HEK293T (cell line): ENCODE measurements around the gene BGLAP.
A peak's percentile ranks its signal among the peaks of the same experiment; 100 is the strongest.

Experiments
- CTCF ChIA-PET: fragments of 350-600 bp; formaldehyde crosslinking; extraction: SDS; loops from one replicate; lab custom pipeline; 2021; ENCODE audit warnings: antibody characterized with exemption, inconsistent platforms; lab: Yijun Ruan, JAX
- POLR2A ChIA-PET: fragments of 350-600 bp; formaldehyde crosslinking; extraction: SDS; loops from one replicate; lab custom pipeline; 2020; ENCODE audit warnings: antibody characterized with exemption, inconsistent platforms; lab: Yijun Ruan, JAX
- DNase-seq: peaks from one replicate; pipeline ENCODE4 v3.0.0; 2012; ENCODE audit warnings: mixed read lengths; ENCODE audit errors: extremely low spot score
- ARNT ChIP-seq: fragments of 450-650 bp; IDR thresholded peaks from 2 replicates; pipeline ENCODE4 v1.6.1; 2017; ENCODE audit warnings: mild to moderate bottlenecking
- BHLHE40 ChIP-seq: fragments of 450-650 bp; IDR thresholded peaks from 2 replicates; pipeline ENCODE4 v1.6.1; 2016; ENCODE audit warnings: mild to moderate bottlenecking, moderate library complexity, borderline replicate concordance
- CTBP1 ChIP-seq: fragments of 450-650 bp; IDR thresholded peaks from 2 replicates; pipeline ENCODE4 v1.6.1; 2016; ENCODE audit warnings: borderline replicate concordance
- ELF4 ChIP-seq: fragments of 450-650 bp; IDR thresholded peaks from 2 replicates; pipeline ENCODE4 v1.6.1; 2017; ENCODE audit warnings: antibody characterized with exemption
- FOXA1 ChIP-seq: fragments of 450-650 bp; IDR thresholded peaks from 2 replicates; pipeline ENCODE4 v1.6.1; 2016; ENCODE audit warnings: mild to moderate bottlenecking
- FOXK2 ChIP-seq: fragments of 450-650 bp; IDR thresholded peaks from 2 replicates; pipeline ENCODE4 v1.6.1; 2016; ENCODE audit warnings: mild to moderate bottlenecking
- FOXM1 ChIP-seq: fragments of 450-650 bp; IDR thresholded peaks from 2 replicates; pipeline ENCODE4 v1.6.1; 2017; ENCODE audit warnings: mild to moderate bottlenecking, borderline replicate concordance
- HDGF ChIP-seq: fragments of 450-650 bp; IDR thresholded peaks from 2 replicates; pipeline ENCODE4 v1.6.1; 2017; ENCODE audit warnings: antibody characterized with exemption, borderline replicate concordance
- L3MBTL2 ChIP-seq: fragments of 450-650 bp; conservative IDR thresholded peaks from 2 replicates; pipeline ENCODE4 v1.6.1; 2016; ENCODE audit warnings: mild to moderate bottlenecking
- LEF1 ChIP-seq: fragments of 450-650 bp; IDR thresholded peaks from 2 replicates; pipeline ENCODE4 v1.6.1; 2017; ENCODE audit warnings: mild to moderate bottlenecking, borderline replicate concordance
- NFRKB ChIP-seq: fragments of 450-650 bp; IDR thresholded peaks from 2 replicates; pipeline ENCODE4 v1.6.1; 2016; ENCODE audit warnings: mild to moderate bottlenecking, moderate library complexity
- SP1 ChIP-seq: fragments of 450-650 bp; IDR thresholded peaks from 2 replicates; pipeline ENCODE4 v1.6.1; 2017
- SUZ12 ChIP-seq: fragments of 450-650 bp; IDR thresholded peaks from 2 replicates; pipeline ENCODE4 v1.6.1; 2016; ENCODE audit warnings: mild to moderate bottlenecking
- TARDBP ChIP-seq: fragments of 450-650 bp; IDR thresholded peaks from 2 replicates; pipeline ENCODE4 v1.6.1; 2016
- ZNF384 ChIP-seq: fragments of 450-650 bp; IDR thresholded peaks from 2 replicates; pipeline ENCODE4 v1.6.1; 2016
- TF ChIP-seq, protein P1 (sequence below): fragments of 450-650 bp; IDR thresholded peaks from 2 replicates; pipeline ENCODE4 v1.6.1; 2016

The BGLAP gene

DNA sequence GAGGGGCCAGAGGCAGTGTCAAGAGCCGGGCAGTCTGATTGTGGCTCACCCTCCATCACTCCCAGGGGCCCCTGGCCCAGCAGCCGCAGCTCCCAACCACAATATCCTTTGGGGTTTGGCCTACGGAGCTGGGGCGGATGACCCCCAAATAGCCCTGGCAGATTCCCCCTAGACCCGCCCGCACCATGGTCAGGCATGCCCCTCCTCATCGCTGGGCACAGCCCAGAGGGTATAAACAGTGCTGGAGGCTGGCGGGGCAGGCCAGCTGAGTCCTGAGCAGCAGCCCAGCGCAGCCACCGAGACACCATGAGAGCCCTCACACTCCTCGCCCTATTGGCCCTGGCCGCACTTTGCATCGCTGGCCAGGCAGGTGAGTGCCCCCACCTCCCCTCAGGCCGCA is at the start of gene BGLAP:
BGLAP (plus strand) TSS at position 259 of the 400 bp plus-strand sequence; CDS start at position 307, 48 bp downstream.
- DNase-seq: no peak
- CTCF ChIA-PET: no interaction called here
- POLR2A ChIA-PET: interaction anchor here (1.2 to 1.4 kb wide), 2 partner anchors 10 to 29 kb away, joined by 3 to 5 read pairs; partner anchors contain the start of gene PMF1
- no peak for TF ChIP-seq FOXK2
- no peak for TF ChIP-seq ZNF384
- TF ChIP-seq, protein P1, sequence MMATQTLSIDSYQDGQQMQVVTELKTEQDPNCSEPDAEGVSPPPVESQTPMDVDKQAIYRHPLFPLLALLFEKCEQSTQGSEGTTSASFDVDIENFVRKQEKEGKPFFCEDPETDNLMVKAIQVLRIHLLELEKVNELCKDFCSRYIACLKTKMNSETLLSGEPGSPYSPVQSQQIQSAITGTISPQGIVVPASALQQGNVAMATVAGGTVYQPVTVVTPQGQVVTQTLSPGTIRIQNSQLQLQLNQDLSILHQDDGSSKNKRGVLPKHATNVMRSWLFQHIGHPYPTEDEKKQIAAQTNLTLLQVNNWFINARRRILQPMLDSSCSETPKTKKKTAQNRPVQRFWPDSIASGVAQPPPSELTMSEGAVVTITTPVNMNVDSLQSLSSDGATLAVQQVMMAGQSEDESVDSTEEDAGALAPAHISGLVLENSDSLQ: no peak
- no peak for TF ChIP-seq CTBP1
- no peak for TF ChIP-seq HDGF
- no peak for TF ChIP-seq LEF1

DNA sequence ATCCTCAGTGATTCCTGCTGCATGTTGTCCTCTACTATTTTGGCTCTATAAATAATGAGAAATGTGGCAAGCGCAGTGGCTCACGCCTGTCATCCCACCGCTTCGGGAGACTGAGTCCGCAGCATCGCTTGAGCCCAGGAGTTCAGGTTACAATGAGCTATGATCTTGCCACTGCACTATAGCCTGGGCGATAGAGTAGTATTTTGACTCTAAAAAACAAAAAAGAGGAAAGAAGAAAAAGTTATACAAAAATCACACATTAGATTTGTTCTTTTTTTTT is 48.8 kb upstream of the BGLAP start:
- TF ChIP-seq SUZ12 (no peak), ZNF384 (no peak), FOXM1 (no peak), ELF4 (no peak), SP1 (no peak), CTBP1 (no peak), ARNT (no peak), LEF1 (no peak), FOXK2 (no peak), L3MBTL2 (no peak), FOXA1 (no peak)
- no peak for DNase-seq
- ChIA-PET POLR2A (interaction anchor here (0.8 to 2.4 kb wide), 18 partner anchors 10 to 310 kb away, joined by 3 to 63 read pairs (median 4); partner anchors contain the start of gene PMF1), CTCF (interaction anchor here (0.8 kb wide), 1 partner anchor 32 kb away, joined by 3 read pairs; no protein-coding TSS in a partner anchor)

DNA sequence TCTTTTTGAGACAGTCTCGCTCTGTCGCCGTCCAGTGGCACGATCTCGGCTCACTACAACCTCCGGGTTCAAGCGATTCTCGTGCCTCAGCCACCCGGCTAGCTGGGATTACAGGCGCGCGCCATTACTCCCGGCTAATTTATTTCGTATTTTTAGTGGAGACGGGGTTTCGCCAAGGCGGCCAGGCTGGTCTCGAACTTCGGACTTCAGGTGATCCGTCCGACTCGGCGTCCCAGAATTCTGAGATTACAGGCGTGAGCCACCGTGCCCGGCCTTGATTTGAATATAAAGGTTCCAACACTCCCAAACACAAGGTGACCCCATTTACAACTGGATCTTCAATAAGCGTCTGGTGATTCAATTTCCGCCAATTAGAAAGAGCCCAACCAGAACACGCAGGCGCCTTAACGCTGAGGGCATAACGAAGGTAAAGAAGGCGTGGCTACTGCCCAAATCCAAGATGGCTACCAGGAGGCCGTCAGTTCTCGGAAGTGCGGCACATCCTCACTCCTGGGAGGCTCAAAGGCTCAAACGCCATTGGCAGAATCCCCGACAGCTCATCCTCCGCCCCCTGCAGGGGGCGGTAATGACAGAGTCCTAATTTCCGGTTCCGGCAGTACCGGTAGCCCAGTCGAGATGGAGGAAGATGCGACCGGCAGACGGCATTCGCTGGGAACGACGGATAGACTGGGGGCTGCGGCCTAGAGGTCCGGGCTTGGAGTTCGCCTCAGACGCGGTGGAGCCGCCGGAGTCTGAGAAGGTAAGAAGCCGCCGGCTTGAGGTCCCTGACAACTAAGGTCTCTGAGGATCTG is 48.3 kb upstream of the BGLAP start, which contains the start of gene SLC25A44:
SLC25A44 (plus strand) TSS at position 617 of the 812 bp plus-strand sequence. CDS start 5,744 bp downstream, outside the sequence.
- ChIA-PET POLR2A (interaction anchor here (0.7 to 2.4 kb wide), 27 partner anchors 10 to 335 kb away, joined by 3 to 63 read pairs (median 4); partner anchors contain the start of genes PMF1, SEMA4A and SMG5), CTCF (interaction anchor here (0.6 to 0.8 kb wide), 2 partner anchors 32 to 477 kb away, joined by 3 to 5 read pairs; no protein-coding TSS in a partner anchor)
- peak; percentile 98 for DNase-seq
- TF ChIP-seq ZNF384 (no peak), L3MBTL2 (peak; percentile 72), ELF4 (peak; percentile 34)
- TF ChIP-seq, protein P1: peak; percentile 90

DNA sequence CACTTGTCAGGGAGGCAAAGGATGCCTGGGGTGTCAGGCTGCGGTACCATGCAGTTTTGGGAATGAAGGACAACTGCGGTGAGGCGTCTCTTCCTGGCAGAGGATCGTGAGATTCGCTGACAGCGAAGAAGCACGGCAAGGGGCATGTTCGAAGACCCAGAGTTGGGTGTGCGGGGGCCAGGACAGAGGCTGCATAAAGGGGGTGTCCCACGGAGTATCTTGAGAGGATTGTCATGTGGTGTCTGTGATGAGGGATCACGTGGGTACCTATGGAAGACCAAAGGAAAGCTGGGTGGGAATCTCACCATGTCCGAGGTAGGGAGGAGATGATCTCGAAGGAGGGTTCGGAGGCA is 47.7 kb upstream of the BGLAP start:
- ChIA-PET CTCF (interaction anchor here (0.6 kb wide), 1 partner anchor 45 kb away, joined by 3 read pairs; no protein-coding TSS in a partner anchor), POLR2A (interaction anchor here (0.8 to 2.4 kb wide), 13 partner anchors 9 to 97 kb away, joined by 3 to 63 read pairs (median 5); partner anchors contain the start of genes PMF1 and SMG5)
- TF ChIP-seq NFRKB (no peak), SUZ12 (no peak), ARNT (no peak), FOXM1 (no peak), HDGF (no peak), L3MBTL2 (no peak; the same call in 1 of the 2 replicates), LEF1 (no peak), BHLHE40 (no peak), CTBP1 (no peak), ZNF384 (no peak)
- DNase-seq: peak; percentile 39

DNA sequence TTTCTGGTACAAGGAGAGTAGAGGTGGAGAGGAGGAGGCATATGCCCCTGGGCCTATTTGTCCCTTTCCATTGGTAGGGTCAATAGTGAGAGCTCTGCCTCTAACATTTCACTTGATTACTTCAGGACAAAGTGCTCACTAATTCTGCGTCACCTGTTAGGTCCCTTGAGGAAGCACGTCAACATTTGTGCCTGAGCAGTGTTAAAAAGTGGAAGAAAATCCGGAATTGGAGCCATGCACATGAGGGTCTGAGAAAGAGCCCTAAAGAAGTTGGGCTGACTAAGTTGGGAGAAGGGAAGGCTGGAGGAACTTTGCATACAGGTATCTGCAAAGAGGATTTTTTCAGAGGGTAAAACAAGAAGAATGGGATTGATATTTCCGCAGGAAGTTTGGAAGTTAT is 46.1 kb upstream of the BGLAP start:
- DNase-seq: no peak
- ChIA-PET CTCF (no interaction called here), POLR2A (interaction anchor here (3.0 kb wide), 1 partner anchor 17 kb away, joined by 33 read pairs; the partner anchor contains the start of gene PMF1)
- TF ChIP-seq TARDBP (no peak), SP1 (no peak), ARNT (no peak), HDGF (no peak), ELF4 (no peak), L3MBTL2 (no peak), BHLHE40 (no peak), FOXM1 (no peak), FOXA1 (no peak), CTBP1 (no peak)
- TF ChIP-seq, protein P1: no peak

DNA sequence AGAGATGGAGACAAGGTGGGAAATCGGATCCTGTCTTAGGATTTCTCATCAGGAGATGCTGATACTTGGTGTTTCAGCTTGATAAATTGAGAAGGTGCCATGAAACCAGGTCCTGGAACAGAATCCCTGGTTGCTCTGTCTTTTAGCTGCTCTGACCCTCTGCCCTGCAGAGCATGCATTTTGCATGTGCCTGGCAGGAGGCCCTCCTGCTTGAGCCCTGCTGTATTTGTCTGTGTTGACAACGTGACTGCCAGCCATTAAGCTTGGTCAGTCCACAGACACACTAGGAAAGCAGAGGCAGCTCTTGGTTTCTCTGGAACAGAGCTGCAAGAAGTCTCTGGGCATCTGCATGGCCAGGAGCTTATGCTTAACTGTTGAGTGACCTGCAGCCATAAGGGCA is 45.5 kb upstream of the BGLAP start:
- no peak for DNase-seq
- ChIA-PET CTCF (no interaction called here), POLR2A (interaction anchor here (0.7 to 3.0 kb wide), 2 partner anchors 16 to 69 kb away, joined by 3 to 33 read pairs; partner anchors contain the start of gene PMF1)
- TF ChIP-seq FOXK2 (no peak), SUZ12 (no peak), HDGF (no peak), BHLHE40 (no peak), FOXM1 (no peak), FOXA1 (no peak), CTBP1 (no peak), SP1 (no peak), ARNT (no peak), NFRKB (no peak)
- TF ChIP-seq, protein P1: no peak
